Measurements from ENCODE around the gene P2RX6. TPM values are rescaled to one million over a fixed set of nuclear protein-coding genes. Genes with fewer than 3 reads are reported as not detected.

P2RX6 gene
- total and polyA plus RNA-seq, 8 donors = 0.09 to 2.9 (median 0.39) TPM; not detected in 1

DNA sequence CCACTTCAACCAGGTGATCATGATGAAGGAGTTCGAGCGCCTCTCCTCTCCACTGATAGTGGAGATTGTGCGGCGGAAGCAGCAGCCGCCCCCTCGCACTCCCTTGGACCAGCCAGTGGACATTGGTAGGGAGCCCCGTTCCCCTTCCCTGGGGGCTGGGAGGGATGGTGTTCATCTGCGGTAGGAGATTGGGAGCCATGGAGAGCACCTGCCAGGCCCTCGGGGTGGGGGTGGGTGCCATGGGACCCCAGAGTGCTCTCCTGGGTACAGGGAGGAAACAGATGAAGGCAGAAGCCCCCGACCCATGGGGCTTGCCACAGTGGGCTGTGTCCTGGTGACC is 20.1 kb upstream of the P2RX6 start:
- 90 to 95% methylated on average over 10 of the region's 10 CpGs for WGBS, 2 donors
- FAIRE-seq (no peak), ATAC-seq (no peak), DNase-seq (no peak)
- peaks cover 0 to 25% (median under 1%) of the 10 kb centered on the region in 3 donors for H3K36me3 ChIP-seq
- TF ChIP-seq, protein P1, sequence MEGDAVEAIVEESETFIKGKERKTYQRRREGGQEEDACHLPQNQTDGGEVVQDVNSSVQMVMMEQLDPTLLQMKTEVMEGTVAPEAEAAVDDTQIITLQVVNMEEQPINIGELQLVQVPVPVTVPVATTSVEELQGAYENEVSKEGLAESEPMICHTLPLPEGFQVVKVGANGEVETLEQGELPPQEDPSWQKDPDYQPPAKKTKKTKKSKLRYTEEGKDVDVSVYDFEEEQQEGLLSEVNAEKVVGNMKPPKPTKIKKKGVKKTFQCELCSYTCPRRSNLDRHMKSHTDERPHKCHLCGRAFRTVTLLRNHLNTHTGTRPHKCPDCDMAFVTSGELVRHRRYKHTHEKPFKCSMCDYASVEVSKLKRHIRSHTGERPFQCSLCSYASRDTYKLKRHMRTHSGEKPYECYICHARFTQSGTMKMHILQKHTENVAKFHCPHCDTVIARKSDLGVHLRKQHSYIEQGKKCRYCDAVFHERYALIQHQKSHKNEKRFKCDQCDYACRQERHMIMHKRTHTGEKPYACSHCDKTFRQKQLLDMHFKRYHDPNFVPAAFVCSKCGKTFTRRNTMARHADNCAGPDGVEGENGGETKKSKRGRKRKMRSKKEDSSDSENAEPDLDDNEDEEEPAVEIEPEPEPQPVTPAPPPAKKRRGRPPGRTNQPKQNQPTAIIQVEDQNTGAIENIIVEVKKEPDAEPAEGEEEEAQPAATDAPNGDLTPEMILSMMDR (IDR thresholded peaks at IDR 0.05) = no peak
- no peak overlapping the region for H3K27ac ChIP-seq
- intact Hi-C loops (cut with DNase I) = no loop called here
- peaks cover 0 to 3% (median 0%) of the 10 kb centered on the region in 3 donors for H3K4me1 ChIP-seq
- no peaks in the 10 kb centered on the region for H3K9me3 ChIP-seq
- no peak overlapping the region for H3K4me3 ChIP-seq
- H3K27me3 ChIP-seq = no peaks in the 10 kb centered on the region

DNA sequence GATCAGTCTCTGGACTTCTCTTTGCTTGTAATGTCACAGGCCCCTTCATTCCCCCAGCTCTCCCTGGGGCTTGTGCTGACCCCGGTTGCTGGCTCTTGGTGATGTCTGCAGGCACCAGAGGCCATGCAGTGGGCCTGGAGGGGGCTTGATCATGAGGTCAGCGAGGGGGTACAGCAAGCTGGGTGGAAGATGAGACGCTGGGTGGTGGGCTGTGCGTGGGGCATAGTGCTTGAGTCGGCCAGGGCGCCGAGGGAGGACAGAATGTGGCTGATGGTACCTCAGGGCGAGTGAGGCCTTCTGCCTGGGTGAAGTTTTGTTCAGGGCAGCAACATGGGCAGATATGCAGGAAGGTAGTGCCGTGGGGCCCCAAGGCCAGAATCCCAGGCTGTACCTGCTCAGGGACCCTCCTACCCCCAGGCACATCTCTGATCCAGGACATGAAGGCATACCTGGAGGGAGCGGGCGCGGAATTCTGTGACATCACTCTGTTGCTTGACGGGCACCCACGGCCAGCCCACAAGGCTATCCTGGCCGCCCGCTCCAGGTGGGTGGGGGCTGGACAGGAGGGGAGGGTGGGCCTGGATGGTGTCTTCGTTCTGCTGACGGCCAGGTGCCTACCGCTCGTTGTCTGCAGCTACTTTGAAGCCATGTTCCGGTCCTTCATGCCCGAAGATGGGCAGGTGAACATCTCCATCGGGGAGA is 19.5 kb upstream of the P2RX6 start:
- Histone ChIP-seq H3K4me1 (peaks cover 0 to 8% (median 6%) of the 10 kb centered on the region in 3 donors), H3K4me3 (no peak overlapping the region), H3K27ac (no peak overlapping the region), H3K27me3 (no peaks in the 10 kb centered on the region), H3K9me3 (no peaks in the 10 kb centered on the region), H3K36me3 (peaks cover 0 to 28% (median 5%) of the 10 kb centered on the region in 3 donors)
- WGBS, 2 donors = 89 to 94% methylated on average over 21 to 23 of the region's 23 CpGs
- FAIRE-seq (no peak), DNase-seq (peak in 1 of 6 donors; percentile 62), ATAC-seq (no peak)
- TF ChIP-seq, protein P1 (IDR thresholded peaks at IDR 0.05) = no peak
- intact Hi-C loops (cut with DNase I) = no loop called here

DNA sequence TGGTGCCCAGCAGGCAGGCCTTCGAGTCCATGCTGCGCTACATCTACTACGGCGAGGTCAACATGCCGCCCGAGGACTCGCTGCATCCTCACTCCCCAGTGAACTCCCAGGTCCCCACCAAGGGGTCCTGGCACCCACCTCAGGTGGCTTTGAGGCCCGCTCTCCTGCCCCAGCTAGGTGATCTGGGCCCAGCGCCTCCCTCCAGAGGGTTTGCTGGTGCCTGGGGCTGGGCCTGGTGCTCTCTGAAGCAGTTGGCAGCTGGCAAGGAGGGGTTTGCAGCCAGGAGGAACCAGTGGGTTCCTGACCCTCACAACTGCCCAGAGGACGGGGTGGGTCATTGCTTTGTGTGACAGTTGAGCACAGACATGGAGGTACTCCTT is 18.9 kb upstream of the P2RX6 start:
- WGBS, 2 donors = 91 to 92% methylated on average over 9 to 10 of the region's 10 CpGs
- ATAC-seq (no peak), DNase-seq (peak in 1 of 6 donors; percentile 58), FAIRE-seq (no peak)
- Histone ChIP-seq H3K27me3 (no peaks in the 10 kb centered on the region), H3K36me3 (peaks cover 0 to 28% (median 5%) of the 10 kb centered on the region in 3 donors), H3K4me1 (peaks cover 0 to 13% (median 10%) of the 10 kb centered on the region in 3 donors), H3K9me3 (no peaks in the 10 kb centered on the region), H3K4me3 (no peak overlapping the region), H3K27ac (no peak overlapping the region)
- intact Hi-C loops (cut with DNase I) = no loop called here
- TF ChIP-seq, protein P1 (IDR thresholded peaks at IDR 0.05) = no peak

DNA sequence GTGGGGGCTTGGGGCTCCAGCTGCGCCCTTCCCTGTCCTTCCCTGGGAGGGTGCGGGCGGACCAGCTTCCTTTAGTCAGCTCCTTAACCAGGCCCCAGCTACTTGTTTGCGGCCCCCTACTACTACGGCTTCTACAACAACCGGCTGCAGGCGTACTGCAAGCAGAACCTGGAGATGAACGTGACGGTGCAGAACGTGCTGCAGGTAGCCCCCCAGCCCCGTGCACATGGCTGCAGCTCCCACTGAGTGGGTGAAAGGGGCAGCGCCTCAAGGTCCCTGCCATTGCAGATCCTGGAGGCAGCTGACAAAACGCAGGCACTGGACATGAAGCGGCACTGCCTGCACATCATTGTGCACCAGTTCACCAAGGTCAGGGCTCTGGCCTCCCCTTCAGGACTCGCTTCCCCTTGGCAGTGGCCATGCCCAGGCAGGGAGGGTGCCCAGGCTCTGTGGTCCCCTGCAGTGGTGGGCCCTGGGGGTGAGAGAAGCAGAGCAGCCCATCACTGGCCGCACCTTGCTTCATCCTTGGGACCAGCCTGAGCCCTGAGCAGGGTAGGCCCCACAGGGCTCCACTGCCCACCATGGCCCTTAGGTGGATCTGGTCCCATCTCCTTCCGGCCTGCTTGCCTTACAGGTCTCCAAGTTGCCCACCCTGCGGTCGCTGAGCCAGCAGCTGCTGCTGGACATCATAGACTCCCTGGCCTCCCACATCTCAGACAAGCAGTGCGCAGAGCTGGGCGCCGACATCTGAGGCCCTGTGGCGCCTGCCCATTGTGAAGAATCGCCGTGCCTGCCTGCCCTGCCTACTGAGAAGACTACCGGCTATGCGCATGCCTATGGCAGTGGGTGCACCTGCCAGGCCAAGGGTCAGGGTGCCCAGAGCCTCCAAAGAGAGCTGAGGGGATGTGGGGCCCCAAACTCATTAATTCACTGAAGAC is 18.1 kb upstream of the P2RX6 start:
- TF ChIP-seq, protein P1 (IDR thresholded peaks at IDR 0.05) = no peak
- H3K4me1 ChIP-seq = peaks cover 0 to 13% (median 10%) of the 10 kb centered on the region in 3 donors
- H3K27ac ChIP-seq = no peak overlapping the region
- FAIRE-seq = no peak
- peak in 2 of 6 donors; percentile 53 to 75 for DNase-seq
- H3K9me3 ChIP-seq = no peaks in the 10 kb centered on the region
- peaks cover 0 to 25% (median 5%) of the 10 kb centered on the region in 3 donors for H3K36me3 ChIP-seq
- no peak overlapping the region for H3K4me3 ChIP-seq
- intact Hi-C loops (cut with DNase I) = no loop called here
- ATAC-seq = no peak
- 88 to 89% methylated on average over 27 of the region's 27 CpGs for whole genome bisulfite sequencing, 2 donors
- H3K27me3 ChIP-seq = no peaks in the 10 kb centered on the region
